T-cell (primary cell): Measurements from ENCODE around the gene ESRP2. TPM values are rescaled to one million over a fixed set of nuclear protein-coding genes. Genes with fewer than 3 reads are reported as not detected.
A peak's percentile ranks its signal among the peaks of the same experiment; 100 is the strongest.

Experiments used
- ATAC-seq, 4 experiments: fragments of 200-7000 bp in 3 of 4; fragments of 150-1000 bp in 1 of 4; cut with Tn5 transposase; replicated peaks in 1 of 4; 1 replicate in 3 of 4; 2 replicates in 1 of 4; pipeline ENCODE4 v1.10.0; 2021; ENCODE audit warnings: moderate library complexity in 3 of 4, mild to moderate bottlenecking in 2 of 4, moderate number of reproducible peaks in 1 of 4
- CTCF ChIA-PET, 2 donors: fragments of 300-600 bp; sonication (Branson Sonifier 250); formaldehyde crosslinking; loops; one replicate each; lab custom pipeline; 2022; ENCODE audit warnings: antibody characterized with exemption in 2 of 2; lab: Charles Lee
- POLR2A ChIA-PET, 2 donors: fragments of 300-600 bp; sonication (Branson Sonifier 250); formaldehyde crosslinking; loops; one replicate each; lab custom pipeline; 2022; ENCODE audit warnings: antibody characterized with exemption in 2 of 2; lab: Charles Lee
- DNase-seq, 35 experiments: peaks; one replicate each; pipeline versions ENCODE4 v3.0.0 to v3.0.0-alpha.2; 2013 to 2023
- H3K27ac ChIP-seq: one replicate; pipeline ENCODE4 v1.5.1; 2013; ENCODE audit warnings: low read length
- H3K27me3 ChIP-seq, 2 experiments: replicated peaks in 1 of 2; 1 replicate in 1 of 2; 2 replicates in 1 of 2; pipeline versions ENCODE4 v1.6.1 to v1.7.0; 2013; ENCODE audit warnings: low read length in 1 of 2, mixed read lengths in 1 of 2; ENCODE audit not compliant: control insufficient read depth in 2 of 2, insufficient read depth in 2 of 2; ENCODE audit errors: extremely low read depth in 1 of 2
- H3K36me3 ChIP-seq, 2 donors: 1 replicate in 1 of 2; 2 replicates in 1 of 2; pipeline versions ENCODE4 v1.6.1 to v1.7.0; 2013; ENCODE audit warnings: low read length in 1 of 2; ENCODE audit not compliant: control insufficient read depth in 2 of 2, insufficient read depth in 1 of 2; ENCODE audit errors: extremely low read depth in 1 of 2
- H3K4me1 ChIP-seq, 2 experiments: 1 replicate in 1 of 2; 2 replicates in 1 of 2; pipeline versions ENCODE4 v1.6.1 to v1.7.0; 2013; ENCODE audit warnings: low read length in 2 of 2, mixed read lengths in 1 of 2; ENCODE audit not compliant: insufficient read depth in 2 of 2, control insufficient read depth in 1 of 2; ENCODE audit errors: extremely low read depth in 1 of 2
- H3K4me3 ChIP-seq, 2 donors: 1 replicate in 1 of 2; 2 replicates in 1 of 2; pipeline versions ENCODE4 v1.5.1 to v1.7.0; 2013; ENCODE audit warnings: mild to moderate bottlenecking in 2 of 2, low read length in 1 of 2, moderate library complexity in 1 of 2; ENCODE audit not compliant: control insufficient read depth in 1 of 2; ENCODE audit errors: extremely low read depth in 1 of 2
- H3K9me3 ChIP-seq: 2 replicates; pipeline ENCODE4 v1.7.0; 2013
- H3K27ac Mint-ChIP-seq, 2 donors: one replicate each; pipeline ENCODE4 v1.8.0; 2020 to 2021; ENCODE audit warnings: mild to moderate bottlenecking in 2 of 2, mixed read lengths in 2 of 2
- H3K27me3 Mint-ChIP-seq, 2 donors: one replicate each; pipeline ENCODE4 v1.8.0; 2021 to 2022; ENCODE audit warnings: mixed read lengths in 2 of 2
- H3K36me3 Mint-ChIP-seq: one replicate; pipeline ENCODE4 v1.8.0; 2021; ENCODE audit warnings: mixed read lengths
- H3K4me1 Mint-ChIP-seq, 3 donors: one replicate each; pipeline ENCODE4 v1.8.0; 2020 to 2022; ENCODE audit warnings: mixed read lengths in 3 of 3, mild to moderate bottlenecking in 1 of 3
- H3K4me3 Mint-ChIP-seq, 3 donors: one replicate each; pipeline ENCODE4 v1.8.0; 2020 to 2022; ENCODE audit warnings: mild to moderate bottlenecking in 3 of 3, mixed read lengths in 3 of 3, moderate library complexity in 3 of 3
- H3K9me3 Mint-ChIP-seq, 3 donors: one replicate each; pipeline ENCODE4 v1.8.0; 2020 to 2022; ENCODE audit warnings: mixed read lengths in 3 of 3
- WGBS: methylation state at CpG from one replicate; pipeline ENCODE4 v1.1.5; 2013; ENCODE audit warnings: missing lambda C conversion rate; ENCODE audit not compliant: insufficient coverage; 5-methylcytosine and 5-hydroxymethylcytosine counted together
- total RNA-seq, 35 experiments: library from RNA in 6 of 35; stranded (reverse) in 6 of 35; fragments of 120-200 nt in 1 of 35; gene quantifications; one replicate each; pipeline versions ENCODE4 v1.2.1 to v1.2.4 and lab custom pipeline; 2013 to 2026

Gene ESRP2
- total RNA-seq, 5 donors from 2014 or later (not counting 1 experiment from before 2014, with no cell fraction given), result 0.47 to 0.79 (median 0.62) TPM; not detected in 2

GRCh38 chr16:68269793-68270192, 33.9 kb upstream of the ESRP2 start:
- no peak overlapping the region for H3K4me3 ChIP-seq
- H3K4me1 ChIP-seq, result peaks cover 75 to 94% of the 10 kb centered on the region in 2 experiments
- DNase-seq, result no peak
- POLR2A ChIA-PET, result interaction anchor here (0.7 to 1.5 kb wide), 3 partner anchors 16 to 176 kb away, joined by 3 to 5 read pairs (median 3); partner anchors contain the start of genes PRMT7 (in 1 of the 2) and SLC7A6OS (in 1 of the 2)
- WGBS, result 93% methylated on average over 2 of the region's 4 CpGs
- H3K36me3 ChIP-seq, result peaks cover 4 to 38% of the 10 kb centered on the region in 2 donors
- Mint-ChIP-seq H3K27me3 (no peaks in the 10 kb centered on the region), H3K36me3 (peaks cover 23% of the 10 kb centered on the region), H3K27ac (peak overlapping the region; percentile 98 to 100), H3K4me3 (peak overlapping the region in 2 of 3 donors; percentile 21 to 51), H3K9me3 (no peaks in the 10 kb centered on the region), H3K4me1 (peaks cover 83 to 94% (median 92%) of the 10 kb centered on the region in 3 donors)
- CTCF ChIA-PET, result interaction anchor here in 1 of 2 donors (0.7 kb wide), 1 partner anchor 45 kb away, joined by 3 read pairs; no protein-coding TSS in a partner anchor
- no peaks in the 10 kb centered on the region for H3K27me3 ChIP-seq
- no peaks in the 10 kb centered on the region for H3K9me3 ChIP-seq
- no peak for ATAC-seq
- H3K27ac ChIP-seq, result peak overlapping the region; percentile 75

GRCh38 chr16:68267612-68268405, 31.9 kb upstream of the ESRP2 start:
- H3K9me3 ChIP-seq, result no peaks in the 10 kb centered on the region
- no peaks in the 10 kb centered on the region for H3K27me3 ChIP-seq
- Mint-ChIP-seq H3K27me3 (no peaks in the 10 kb centered on the region), H3K4me1 (peaks cover 74 to 86% (median 83%) of the 10 kb centered on the region in 3 donors), H3K4me3 (peak overlapping the region; percentile 39 to 96 (median 45)), H3K27ac (peak overlapping the region; percentile 90 to 100), H3K9me3 (no peaks in the 10 kb centered on the region), H3K36me3 (peaks cover 7% of the 10 kb centered on the region)
- ATAC-seq (no peak), DNase-seq (no peak)
- no peak overlapping the region for H3K4me3 ChIP-seq
- H3K36me3 ChIP-seq, result peaks cover 4 to 24% of the 10 kb centered on the region in 2 donors
- ChIA-PET CTCF (interaction anchor here in 1 of 2 donors (0.5 to 1.2 kb wide), 3 partner anchors 18 to 49 kb away, joined by 3 to 4 read pairs (median 4); partner anchors contain the start of genes PRMT7 and SLC7A6OS), POLR2A (interaction anchor here (0.6 to 1.0 kb wide), 3 partner anchors 18 to 20 kb away, joined by 3 to 5 read pairs (median 3); no protein-coding TSS in a partner anchor)
- H3K4me1 ChIP-seq, result peaks cover 55 to 87% of the 10 kb centered on the region in 2 experiments
- peak overlapping the region; percentile 75 for H3K27ac ChIP-seq
- WGBS, result 80% methylated on average over 2 of the region's 6 CpGs

- peak; percentile 8 to 27 (median 12) for ATAC-seq
- H3K4me1 ChIP-seq, result peaks cover 35 to 73% of the 10 kb centered on the region in 2 experiments
- H3K27ac Mint-ChIP-seq, result peak overlapping the region; percentile 91
- ChIA-PET CTCF (interaction anchor here in 1 of 2 donors (1.5 to 4.6 kb wide), 3 partner anchors 20 to 46 kb away, joined by 4 to 73 read pairs (median 58); partner anchors contain the start of genes PRMT7 and SLC7A6OS), POLR2A (interaction anchor here in 1 of 2 donors (1.6 kb wide), 1 partner anchor 15 kb away, joined by 5 read pairs; no protein-coding TSS in a partner anchor)
- peak in 14 of 35 experiments; percentile 8 to 75 (median 32) for DNase-seq
- H3K9me3 Mint-ChIP-seq, result no peaks in the 10 kb centered on the region
- peaks cover 0 to 16% of the 10 kb centered on the region in 2 donors for H3K36me3 ChIP-seq
- H3K36me3 Mint-ChIP-seq, result no peaks in the 10 kb centered on the region
- peak overlapping the region; percentile 90 for H3K27ac ChIP-seq
- H3K27me3 ChIP-seq, result no peaks in the 10 kb centered on the region
- no peaks in the 10 kb centered on the region for H3K27me3 Mint-ChIP-seq
- whole genome bisulfite sequencing, result 0% methylated on average over 14 of the region's 23 CpGs
- H3K4me1 Mint-ChIP-seq, result peaks cover 61 to 71% (median 64%) of the 10 kb centered on the region in 3 donors
- H3K4me3 ChIP-seq, result peak overlapping the region; percentile 82 to 86
- H3K4me3 Mint-ChIP-seq, result peak overlapping the region; percentile 91 to 96 (median 95)
- no peaks in the 10 kb centered on the region for H3K9me3 ChIP-seq
Measured at GRCh38 chr16:68265078-68265920, 29.4 kb upstream of the ESRP2 start.

- no peaks in the 10 kb centered on the region for H3K27me3 ChIP-seq
- peak; percentile 42 to 92 (median 73) for DNase-seq
- peak; percentile 81 to 86 (median 82) for ATAC-seq
- H3K27ac Mint-ChIP-seq, result peak within 1 kb of the TSS; percentile 97
- peak within 1 kb of the TSS; percentile 90 for H3K27ac ChIP-seq
- peaks cover 27 to 64% of the 10 kb centered on the region in 2 experiments for H3K4me1 ChIP-seq
- H3K9me3 Mint-ChIP-seq, result no peaks in the 10 kb centered on the region
- H3K9me3 ChIP-seq, result no peaks in the 10 kb centered on the region
- WGBS, result under 1% methylated on average over 120 of the region's 123 CpGs
- no peaks in the 10 kb centered on the region for H3K27me3 Mint-ChIP-seq
- CTCF ChIA-PET, result interaction anchor here (0.7 to 4.6 kb wide), 24 partner anchors 8 to 115 kb away, joined by 3 to 73 read pairs (median 4); partner anchors contain the start of genes PLA2G15 (in 2 of the 2), PRMT7 (in 2 of the 2) and SLC7A6OS (in 2 of the 2)
- peaks cover 52 to 62% (median 55%) of the 10 kb centered on the region in 3 donors for H3K4me1 Mint-ChIP-seq
- H3K36me3 Mint-ChIP-seq, result peaks cover 3% of the 10 kb centered on the region
- H3K4me3 Mint-ChIP-seq, result peak within 1 kb of the TSS; percentile 91 to 96 (median 95)
- POLR2A ChIA-PET, result interaction anchor here (0.6 to 1.6 kb wide), 8 partner anchors 8 to 65 kb away, joined by 3 to 8 read pairs (median 4); partner anchors contain the start of genes PRMT7 (in 1 of the 2) and SLC7A6OS (in 1 of the 2)
- H3K4me3 ChIP-seq, result peak within 1 kb of the TSS; percentile 82 to 86
- peaks cover 0 to 23% of the 10 kb centered on the region in 2 donors for H3K36me3 ChIP-seq
Measured at GRCh38 chr16:68264128-68265077, 28.5 kb upstream of the ESRP2 start, which contains the start of gene SLC7A6. Gene SLC7A6 (plus strand): TSS chr16:68264526. CDS start chr16:68274727, 10,201 bp downstream.
